Neuronal stem cell (in vitro differentiated cells): Measurements from ENCODE around the gene COX7A2.

ENCODE experiments used
- DNase-seq: peaks from one replicate; pipeline ENCODE4 v3.0.0-alpha.2; 2013; ENCODE audit warnings: low spot score
- H2AFZ ChIP-seq: one replicate; pipeline ENCODE4 v1.6.1; 2013; ENCODE audit warnings: mild to moderate bottlenecking, low read length, inconsistent platforms
- H2AK5ac ChIP-seq: 2 replicates; pipeline ENCODE4 v1.6.1; 2013; ENCODE audit warnings: low read depth, mild to moderate bottlenecking, inconsistent platforms, low read length, moderate library complexity, mixed read lengths
- H2BK120ac ChIP-seq: 2 replicates; pipeline ENCODE4 v1.6.1; 2013; ENCODE audit warnings: low read depth, mild to moderate bottlenecking, inconsistent platforms, low read length, moderate library complexity, mixed read lengths
- H2BK12ac ChIP-seq: one replicate; pipeline ENCODE4 v1.6.1; 2013; ENCODE audit warnings: low read length, inconsistent platforms
- H2BK15ac ChIP-seq: 2 replicates; pipeline ENCODE4 v1.6.1; 2013; ENCODE audit warnings: mild to moderate bottlenecking, low read length, inconsistent platforms, mixed read lengths
- H2BK5ac ChIP-seq: one replicate; pipeline ENCODE4 v1.6.1; 2013; ENCODE audit warnings: inconsistent platforms, mild to moderate bottlenecking, low read length, moderate library complexity
- H3K14ac ChIP-seq: one replicate; pipeline ENCODE4 v1.6.1; 2013; ENCODE audit warnings: low read length, inconsistent platforms
- H3K18ac ChIP-seq: 2 replicates; pipeline ENCODE4 v1.6.1; 2013; ENCODE audit warnings: low read length, inconsistent platforms
- H3K23ac ChIP-seq: 2 replicates; pipeline ENCODE4 v1.6.1; 2013; ENCODE audit warnings: low read depth, mild to moderate bottlenecking, mixed read lengths, low read length, inconsistent platforms; ENCODE audit not compliant: poor library complexity
- H3K27ac ChIP-seq: replicated peaks from 3 replicates; pipeline ENCODE4 v1.5.1; 2013; ENCODE audit warnings: low read length, inconsistent platforms
- H3K27me3 ChIP-seq, 3 experiments: 2 replicates each; pipeline ENCODE4 v1.6.1; 2013; ENCODE audit warnings: low read length in 3 of 3, mild to moderate bottlenecking in 2 of 3, inconsistent platforms in 1 of 3, low read depth in 1 of 3, mixed read lengths in 1 of 3, moderate library complexity in 1 of 3; ENCODE audit not compliant: control insufficient read depth in 3 of 3, insufficient read depth in 3 of 3
- H3K36me3 ChIP-seq, 2 donors: replicated peaks in 1 of 2; 2 replicates each; pipeline ENCODE4 v1.6.1; 2013; ENCODE audit warnings: low read length in 2 of 2; ENCODE audit not compliant: control insufficient read depth in 2 of 2, insufficient read depth in 2 of 2
- H3K4ac ChIP-seq: 2 replicates; pipeline ENCODE4 v1.6.1; 2013; ENCODE audit warnings: inconsistent platforms, mild to moderate bottlenecking, low read length, moderate library complexity
- H3K4me1 ChIP-seq, 2 donors: 1 replicate in 1 of 2; 2 replicates in 1 of 2; pipeline ENCODE4 v1.6.1; 2013; ENCODE audit warnings: low read length in 2 of 2, low read depth in 1 of 2; ENCODE audit not compliant: control insufficient read depth in 2 of 2, insufficient read depth in 1 of 2
- H3K4me2 ChIP-seq: one replicate; pipeline ENCODE4 v1.6.1; 2013; ENCODE audit warnings: mild to moderate bottlenecking, low read length, inconsistent platforms; ENCODE audit not compliant: insufficient read depth, poor library complexity, severe bottlenecking
- H3K4me3 ChIP-seq, 2 donors: 2 replicates each; pipeline ENCODE4 v1.5.1; 2013; ENCODE audit warnings: low read length in 2 of 2, mild to moderate bottlenecking in 2 of 2, inconsistent platforms in 1 of 2, moderate library complexity in 1 of 2
- H3K79me1 ChIP-seq: one replicate; pipeline ENCODE4 v1.6.1; 2013; ENCODE audit warnings: low read depth, mild to moderate bottlenecking, inconsistent platforms, low read length, moderate library complexity
- H3K9ac ChIP-seq: one replicate; pipeline ENCODE4 v1.6.1; 2013; ENCODE audit warnings: mild to moderate bottlenecking, low read depth, low read length, inconsistent platforms; ENCODE audit not compliant: poor library complexity
- H3K9me3 ChIP-seq, 2 donors: replicated peaks in 1 of 2; 2 replicates each; pipeline versions ENCODE3 to v1.6.1; 2013; ENCODE audit warnings: low read length in 2 of 2, mild to moderate bottlenecking in 2 of 2, inconsistent platforms in 1 of 2, low read depth in 1 of 2, mixed read lengths in 1 of 2, moderate library complexity in 1 of 2; ENCODE audit not compliant: control insufficient read depth in 2 of 2, insufficient read depth in 1 of 2
- H4K8ac ChIP-seq: one replicate; pipeline ENCODE4 v1.6.1; 2013; ENCODE audit warnings: low read depth, mild to moderate bottlenecking, inconsistent platforms, low read length, moderate library complexity
- H4K91ac ChIP-seq: one replicate; pipeline ENCODE4 v1.6.1; 2013; ENCODE audit warnings: low read length, low read depth, mild to moderate bottlenecking, inconsistent platforms; ENCODE audit not compliant: poor library complexity
- WGBS, 2 donors: extraction: QIAGEN DNeasy Blood & Tissue Kit; methylation state at CpG; one replicate each; pipeline ENCODE4 v1.1.7; 2013; ENCODE audit warnings: missing lambda C conversion rate in 2 of 2, mixed read lengths in 1 of 2; ENCODE audit not compliant: insufficient read length in 2 of 2, insufficient replicate concordance in 1 of 2; ENCODE audit errors: extremely low coverage in 2 of 2; 5-methylcytosine and 5-hydroxymethylcytosine counted together

The COX7A2 gene

GRCh38 chr6:75199889-75200288 is 43.7 kb downstream of the COX7A2 start:
- WGBS, 2 donors, result no CpG with 5 or more reads among the region's 3 CpGs
- Histone ChIP-seq H3K4me1 (peaks cover 5 to 9% of the 10 kb centered on the region in 2 donors), H2BK15ac (no peak overlapping the region)

GRCh38 chr6:75196081-75196687 is 47.4 kb downstream of the COX7A2 start:
- Histone ChIP-seq H3K4ac (no peak overlapping the region), H3K18ac (no peak overlapping the region), H2AK5ac (no peak overlapping the region), H3K14ac (no peak overlapping the region), H3K4me1 (no peaks in the 10 kb centered on the region), H2BK5ac (no peak overlapping the region), H2BK15ac (no peak overlapping the region), H3K9ac (no peak overlapping the region), H3K4me2 (no peak overlapping the region), H2BK120ac (no peak overlapping the region), H3K9me3 (no peaks in the 10 kb centered on the region), H2BK12ac (no peak overlapping the region), H3K23ac (no peak overlapping the region), H3K36me3 (no peaks in the 10 kb centered on the region), H3K27ac (no peak overlapping the region), H4K8ac (no peak overlapping the region), H3K4me3 (no peak overlapping the region), H2AFZ (no peak overlapping the region), H3K27me3 (peaks cover 0 to 6% (median 0%) of the 10 kb centered on the region in 3 experiments), H3K79me1 (no peaks in the 10 kb centered on the region), H4K91ac (no peak overlapping the region)
- WGBS, 2 donors, result no CpG with 5 or more reads among the region's 2 CpGs
- DNase-seq, result no peak

More at GRCh38 chr6:75199889-75200288, 43.7 kb downstream of the COX7A2 start:
- Histone ChIP-seq H3K79me1 (no peaks in the 10 kb centered on the region), H3K27ac (no peak overlapping the region), H3K23ac (no peak overlapping the region), H3K4me3 (no peak overlapping the region), H2AK5ac (no peak overlapping the region), H2BK12ac (no peak overlapping the region), H2BK5ac (no peak overlapping the region), H3K27me3 (peaks cover 13 to 42% (median 32%) of the 10 kb centered on the region in 3 experiments), H2AFZ (no peak overlapping the region), H3K9ac (no peak overlapping the region), H3K4ac (no peak overlapping the region), H3K14ac (no peak overlapping the region), H4K8ac (no peak overlapping the region), H3K18ac (no peak overlapping the region), H2BK120ac (no peak overlapping the region), H3K4me2 (no peak overlapping the region), H4K91ac (no peak overlapping the region), H3K9me3 (no peaks in the 10 kb centered on the region), H3K36me3 (no peaks in the 10 kb centered on the region)
- no peak for DNase-seq

GRCh38 chr6:75188221-75188925 is 55.2 kb downstream of the COX7A2 start:
- Histone ChIP-seq H3K23ac (no peak overlapping the region), H3K36me3 (no peaks in the 10 kb centered on the region), H2AK5ac (no peak overlapping the region), H3K79me1 (no peaks in the 10 kb centered on the region), H2BK5ac (no peak overlapping the region), H3K4me2 (no peak overlapping the region), H3K9ac (no peak overlapping the region), H3K27me3 (no peaks in the 10 kb centered on the region), H4K91ac (no peak overlapping the region), H3K4me1 (no peaks in the 10 kb centered on the region), H3K4ac (no peak overlapping the region), H3K4me3 (no peak overlapping the region), H2AFZ (no peak overlapping the region), H3K9me3 (no peaks in the 10 kb centered on the region), H2BK15ac (no peak overlapping the region), H2BK12ac (no peak overlapping the region), H3K27ac (no peak overlapping the region), H2BK120ac (no peak overlapping the region), H3K18ac (no peak overlapping the region), H3K14ac (no peak overlapping the region), H4K8ac (no peak overlapping the region)
- WGBS, 2 donors, result no CpG with 5 or more reads among the region's 3 CpGs
- DNase-seq, result no peak
